CD4-positive, alpha-beta T cell treated with Interleukin-17A for 4 hours (primary cell): Measurements from ENCODE around the gene PIGZ.
A peak's percentile ranks its signal among the peaks of the same experiment; 100 is the strongest.
"Not testable (repeated sequence)": the region's sequence is repeated elsewhere in the genome, so short reads cannot be mapped to it uniquely, and the experiment has no call there.

Experiments used
- DNase-seq: peaks from one replicate; pipeline ENCODE4 v3.0.0-alpha.2; 2020; ENCODE audit warnings: mixed read lengths

The PIGZ gene

GRCh38 chr3:196948442-196949284 lies 20.0 kb downstream of the PIGZ start:
- DNase-seq: no peak

GRCh38 chr3:196947860-196948441 lies 20.7 kb downstream of the PIGZ start:
- DNase-seq: no peak

DNA sequence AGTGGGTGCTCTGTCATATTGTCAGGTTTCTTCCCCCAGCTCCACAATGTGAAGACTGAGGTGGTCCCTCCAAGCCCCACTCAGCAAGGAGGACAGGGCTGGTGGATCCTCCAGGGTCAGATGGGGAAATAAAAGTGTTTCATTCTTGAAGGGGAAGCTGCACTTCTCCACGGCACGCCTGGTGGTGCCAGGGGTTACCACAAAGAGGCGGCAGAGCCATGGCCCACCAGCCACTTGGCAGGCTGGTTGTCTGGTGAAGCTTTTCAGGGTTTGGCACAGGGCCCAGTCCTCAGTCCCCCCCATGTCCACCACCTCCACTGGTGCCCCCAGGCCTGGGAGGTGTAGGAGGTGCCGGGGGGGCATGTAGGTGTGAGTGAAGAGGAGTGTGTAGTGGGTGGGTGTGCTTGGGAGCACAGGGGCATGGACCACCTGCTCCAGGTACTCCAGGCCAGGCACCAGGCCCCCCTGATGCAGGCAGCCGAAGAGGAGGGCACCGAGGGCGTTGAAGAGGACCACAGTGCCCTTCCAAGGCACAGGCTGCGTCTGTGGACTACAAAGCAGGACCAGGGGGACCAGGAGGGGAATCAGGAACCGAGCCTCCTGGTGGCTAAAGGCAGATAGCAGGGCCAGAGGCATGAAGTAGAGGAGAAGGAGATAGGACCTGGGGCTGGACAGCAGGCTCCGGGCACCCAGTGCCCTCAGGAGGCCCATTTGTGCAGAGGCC lies 21.3 kb downstream of the PIGZ start:
- no peak for DNase-seq

GRCh38 chr3:196944037-196944790 lies 24.4 kb downstream of the PIGZ start:
- DNase-seq: not testable (repeated sequence)

GRCh38 chr3:196942915-196943277 lies 25.7 kb downstream of the PIGZ start:
- DNase-seq: no peak

- DNase-seq: peak; percentile 99
Measured at GRCh38 chr3:196942226-196942914, 26.3 kb downstream of the PIGZ start, which contains the start of gene NCBP2. Gene NCBP2, minus strand, starts transcription at chr3:196942528. Its CDS starts 25 bp downstream, at chr3:196942503.

- peak; percentile 64 for DNase-seq
Measured at GRCh38 chr3:196941729-196942225, 26.9 kb downstream of the PIGZ start.

DNA sequence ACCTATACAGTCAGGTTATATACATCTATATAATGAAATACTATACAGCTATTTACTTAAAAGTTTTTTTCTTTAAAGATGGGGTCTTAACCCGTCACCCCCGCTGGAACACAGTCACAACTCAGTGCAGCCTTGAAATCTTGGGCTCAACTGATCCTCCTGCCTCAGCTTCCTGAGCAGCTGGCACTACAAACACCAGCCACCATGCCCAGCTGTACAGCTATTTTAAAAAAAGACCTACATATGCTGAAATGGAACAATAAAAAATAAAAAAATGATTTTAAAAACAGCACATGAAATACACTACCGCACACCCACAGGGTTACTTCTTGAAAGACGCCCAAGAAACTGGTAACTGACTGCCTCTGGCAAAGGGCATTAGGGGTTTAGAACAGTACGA lies 30.1 kb downstream of the PIGZ start:
- no peak for DNase-seq

DNA sequence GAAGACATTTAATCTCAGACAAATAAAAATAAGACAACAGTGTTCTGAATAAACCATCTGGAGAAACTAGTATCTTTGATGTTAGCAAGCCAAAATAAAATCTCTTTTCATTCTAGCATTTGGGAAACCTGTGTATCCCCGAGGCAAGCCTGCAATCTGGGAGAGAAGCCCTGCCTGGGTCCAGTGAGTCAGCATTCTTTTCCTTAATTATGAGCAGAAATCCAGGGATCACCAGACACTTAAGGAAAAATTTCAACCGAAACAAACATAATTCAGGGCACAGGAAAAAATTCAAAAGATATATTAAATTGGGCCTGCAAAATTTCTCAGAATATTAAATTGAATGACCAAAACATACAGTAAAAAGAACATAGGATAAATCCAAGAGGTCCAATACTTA lies 30.5 kb downstream of the PIGZ start:
- no peak for DNase-seq

DNA sequence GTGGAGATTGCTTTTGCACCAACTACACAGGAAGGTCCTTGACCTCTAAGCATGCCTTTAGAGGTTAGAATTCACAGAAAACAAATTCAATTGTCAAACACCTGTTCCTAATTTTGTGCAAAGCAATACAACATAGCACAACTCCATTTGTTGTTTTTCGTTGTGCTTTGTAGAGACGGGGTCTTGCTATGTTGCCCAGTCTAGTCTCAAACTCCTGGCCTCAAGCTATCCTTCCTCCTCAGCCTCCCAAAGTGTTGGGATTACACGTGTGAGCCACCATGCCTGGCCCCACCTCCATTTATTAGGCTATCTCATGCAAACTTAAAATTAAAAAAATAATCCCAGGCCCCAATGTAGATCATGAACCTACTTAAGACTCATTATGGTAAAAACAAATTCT lies 32.3 kb downstream of the PIGZ start:
- DNase-seq: no peak

DNA sequence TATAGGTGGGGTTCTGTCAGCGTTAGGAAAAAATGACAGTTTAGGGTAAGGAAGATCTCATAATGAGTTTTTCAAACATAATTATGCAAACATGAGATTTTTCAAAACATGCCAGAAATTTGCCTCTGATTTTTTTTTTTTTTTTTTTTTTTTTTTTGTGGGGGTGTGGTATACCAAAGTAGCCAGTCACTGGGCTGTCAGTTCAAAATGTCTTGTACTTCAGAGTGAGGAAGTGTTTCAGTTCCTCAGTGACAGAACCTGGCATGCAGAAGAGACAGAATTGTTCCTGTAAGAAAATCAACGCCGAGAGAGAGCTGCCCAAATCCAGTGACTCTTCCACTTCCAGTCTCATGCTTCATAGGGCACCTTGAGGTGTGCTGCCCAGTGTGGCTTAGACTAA lies 36.0 kb downstream of the PIGZ start:
- DNase-seq: no peak

- DNase-seq: no peak
Measured at GRCh38 chr3:196931828-196932587, 36.6 kb downstream of the PIGZ start.

DNA sequence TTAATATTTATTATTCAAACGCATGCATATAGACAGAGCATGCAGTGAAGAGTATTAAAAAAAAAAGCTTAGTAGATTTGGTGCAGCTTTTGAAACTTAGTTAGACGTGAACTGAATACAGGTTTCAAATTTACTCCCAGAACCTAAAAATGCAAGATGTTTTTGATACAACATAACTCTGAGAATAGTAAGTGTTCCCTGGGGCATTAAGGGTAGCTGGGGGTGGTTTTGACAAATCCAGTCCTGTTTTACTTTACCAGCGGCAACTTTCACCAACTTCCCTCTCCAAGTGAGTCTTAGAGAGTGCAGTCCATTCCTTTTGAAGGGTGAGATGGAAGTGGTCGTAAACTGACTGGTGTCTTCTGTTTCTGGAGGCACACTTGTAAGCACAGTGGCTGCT lies 37.5 kb downstream of the PIGZ start:
- no peak for DNase-seq

GRCh38 chr3:196927571-196928453 lies 40.8 kb downstream of the PIGZ start:
- no peak for DNase-seq

GRCh38 chr3:196920733-196921132 lies 47.9 kb downstream of the PIGZ start:
- DNase-seq: no peak

DNA sequence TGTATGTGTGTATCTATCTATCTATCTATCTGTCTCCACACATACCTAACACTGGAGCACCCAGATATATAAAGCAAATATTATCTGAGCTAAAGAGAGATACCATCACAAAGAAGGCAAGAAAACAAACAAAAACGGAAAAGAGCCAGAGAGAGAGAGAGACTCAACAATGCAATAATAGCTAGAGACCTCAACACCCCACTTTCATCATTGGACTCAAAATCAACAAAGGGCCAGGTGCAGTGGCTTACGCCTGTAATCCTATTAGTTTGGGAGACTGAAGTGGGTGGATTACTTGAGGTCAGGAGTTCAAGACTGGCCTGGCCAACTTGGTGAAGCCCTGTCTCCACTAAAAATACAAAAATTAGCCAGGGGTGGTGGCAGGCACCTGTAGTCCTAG lies 49.7 kb downstream of the PIGZ start:
- DNase-seq: no peak

DNA sequence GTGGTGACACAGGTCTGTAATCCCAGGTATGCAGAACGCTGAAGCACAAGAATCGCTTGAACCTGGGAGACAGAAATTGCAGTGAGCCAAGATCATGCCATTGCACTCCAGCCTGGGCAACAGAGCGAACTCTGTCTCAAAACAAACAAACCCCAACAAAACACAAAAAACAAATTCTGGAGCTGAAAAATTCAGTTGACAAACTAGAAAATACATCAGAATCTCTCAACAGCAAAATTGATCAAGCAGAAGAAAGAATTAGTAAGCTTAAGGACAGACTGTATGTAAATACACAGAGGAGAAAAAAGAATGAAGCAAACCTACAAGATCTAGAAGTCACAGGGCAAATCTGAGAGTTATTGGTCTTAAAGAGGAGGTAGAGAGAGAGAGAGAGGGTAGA lies 51.6 kb downstream of the PIGZ start:
- no peak for DNase-seq

DNA sequence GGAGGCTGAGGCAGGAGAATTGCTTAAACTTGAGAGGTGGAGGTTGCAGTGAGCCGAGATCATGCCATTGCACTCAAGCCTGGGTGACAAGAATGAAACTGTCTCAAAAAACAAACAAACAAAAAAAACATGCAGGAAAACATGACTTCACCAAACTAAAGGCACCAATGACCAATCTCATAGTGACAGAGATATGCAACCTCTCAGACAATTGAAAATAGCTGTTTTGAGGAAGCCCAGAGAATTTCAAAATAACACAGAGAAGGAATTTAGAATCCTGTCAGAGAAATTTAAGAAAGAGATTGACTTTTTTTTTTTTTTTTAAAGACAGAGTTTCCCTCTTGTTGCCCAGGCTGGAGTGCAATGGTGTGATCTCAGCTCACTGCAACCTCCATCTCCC lies 52.4 kb downstream of the PIGZ start:
- DNase-seq: no peak

GRCh38 chr3:196915375-196915774 lies 53.3 kb downstream of the PIGZ start:
- DNase-seq: no peak

GRCh38 chr3:196914866-196915265 lies 53.8 kb downstream of the PIGZ start:
- no peak for DNase-seq
